CD4-positive, alpha-beta T cell treated with Interleukin-12 subunit alpha and Interleukin-12 subunit beta, for 1 hour (primary cell): Measurements from ENCODE around the gene ECHS1.
A peak's percentile ranks its signal among the peaks of the same experiment; 100 is the strongest.
"Not testable (repeated sequence)": the region's sequence is repeated elsewhere in the genome, so short reads cannot be mapped to it uniquely, and the experiment has no call there.

Experiments used
- DNase-seq: peaks from one replicate; pipeline ENCODE4 v3.0.0-alpha.2; 2020

Gene ECHS1

DNA sequence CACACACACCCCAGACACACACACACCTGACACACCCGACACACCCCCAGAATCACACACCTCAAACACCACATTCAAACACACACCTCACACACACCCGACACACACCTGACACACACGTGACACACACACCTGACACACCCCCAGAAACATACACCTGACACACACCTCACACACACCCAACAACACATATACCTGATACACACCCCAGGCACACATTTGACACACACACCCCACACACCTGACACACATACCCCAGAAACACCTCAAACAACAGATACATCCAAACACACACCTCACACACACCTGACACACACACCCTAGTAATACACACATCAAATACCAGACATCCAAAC lies 35.8 kb downstream of the ECHS1 start:
- no peak for DNase-seq

DNA sequence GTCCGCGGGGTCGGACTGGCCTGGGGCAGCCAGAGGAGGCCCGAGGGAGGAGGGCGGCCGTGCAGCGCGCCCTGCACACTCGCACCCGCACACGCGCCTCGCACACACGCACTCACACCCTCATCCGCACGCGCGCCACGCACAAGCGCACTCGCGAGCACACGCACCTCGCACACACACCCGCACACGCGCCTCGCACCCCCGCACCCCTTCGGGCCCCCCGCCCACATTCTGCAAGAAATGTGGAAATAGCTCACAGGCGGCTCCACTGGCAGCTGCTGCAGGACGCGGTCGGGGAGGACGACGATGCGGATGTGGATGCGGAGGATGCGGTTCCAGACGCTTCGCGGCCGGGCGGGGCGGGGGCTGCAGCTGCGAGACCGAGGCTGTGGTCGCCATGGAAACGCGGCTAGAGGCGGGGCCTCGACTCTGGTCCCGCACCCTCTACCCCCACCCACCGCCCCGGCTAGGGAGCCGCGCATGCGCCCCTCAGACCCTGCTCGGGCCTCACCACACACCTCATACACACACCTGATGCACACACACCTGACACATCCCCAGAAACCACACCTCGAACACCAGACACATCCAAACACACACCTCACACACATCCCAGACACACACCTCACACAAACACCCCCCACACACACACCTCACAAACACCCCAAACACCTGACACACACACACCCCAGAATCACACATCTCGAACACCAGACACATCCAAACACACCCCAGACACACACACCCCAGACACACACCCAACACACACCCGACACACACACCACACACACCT lies 36.4 kb downstream of the ECHS1 start, which contains the start of gene CALY:
CALY (minus strand) TSS at position 320 of the 793 bp plus-strand sequence. CDS start 7,907 bp downstream, outside the sequence.
- DNase-seq = peak; percentile 93

GRCh38 chr10:133336118-133336576 lies 37.0 kb downstream of the ECHS1 start:
- no peak for DNase-seq

DNA sequence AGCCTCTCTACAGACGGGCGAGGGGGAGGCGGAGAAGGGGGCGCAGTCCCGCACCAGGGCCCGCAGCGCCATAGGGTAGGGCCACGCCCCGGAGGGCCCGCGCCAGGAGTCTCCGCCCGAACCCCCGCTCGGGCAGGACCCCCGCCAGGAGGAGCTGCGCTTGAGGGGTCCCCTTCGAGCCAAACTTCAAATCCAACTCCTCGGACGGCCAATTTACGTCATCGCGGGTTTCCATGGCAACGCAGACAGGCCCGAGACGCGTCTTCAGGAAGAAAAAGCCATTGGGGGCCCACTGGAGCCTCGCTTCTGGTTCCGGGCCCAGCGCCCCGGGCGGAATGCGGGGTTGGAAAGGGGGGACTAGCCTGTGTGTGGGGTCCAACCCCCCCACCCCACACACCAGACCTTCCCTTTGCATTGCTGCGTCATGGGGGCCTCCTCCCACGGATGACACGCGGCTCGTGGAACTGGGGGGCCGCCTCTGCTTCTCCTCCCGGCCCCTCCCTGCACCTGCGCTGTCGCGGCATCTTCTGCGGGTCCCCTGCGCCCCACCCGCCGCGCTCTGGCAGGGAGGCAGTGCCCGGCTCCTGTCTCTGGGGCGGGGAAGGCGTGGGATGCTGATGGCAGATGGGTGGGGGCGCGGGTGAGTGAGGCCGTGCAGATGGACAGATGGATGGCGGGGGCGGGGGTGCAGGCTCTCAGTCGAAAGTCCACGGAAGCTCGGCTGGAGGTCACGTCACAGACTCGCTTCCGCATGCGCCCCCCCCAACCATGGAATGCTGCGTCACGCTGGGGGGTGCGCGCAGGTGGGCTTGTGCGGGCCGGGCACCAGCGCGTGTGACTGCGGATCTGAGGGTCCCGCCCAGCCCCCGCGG lies 37.7 kb downstream of the ECHS1 start:
- DNase-seq = peak; percentile 87

GRCh38 chr10:133334503-133335245 lies 38.5 kb downstream of the ECHS1 start:
- DNase-seq = no peak

GRCh38 chr10:133332936-133333699 lies 40.0 kb downstream of the ECHS1 start:
- no peak for DNase-seq

DNA sequence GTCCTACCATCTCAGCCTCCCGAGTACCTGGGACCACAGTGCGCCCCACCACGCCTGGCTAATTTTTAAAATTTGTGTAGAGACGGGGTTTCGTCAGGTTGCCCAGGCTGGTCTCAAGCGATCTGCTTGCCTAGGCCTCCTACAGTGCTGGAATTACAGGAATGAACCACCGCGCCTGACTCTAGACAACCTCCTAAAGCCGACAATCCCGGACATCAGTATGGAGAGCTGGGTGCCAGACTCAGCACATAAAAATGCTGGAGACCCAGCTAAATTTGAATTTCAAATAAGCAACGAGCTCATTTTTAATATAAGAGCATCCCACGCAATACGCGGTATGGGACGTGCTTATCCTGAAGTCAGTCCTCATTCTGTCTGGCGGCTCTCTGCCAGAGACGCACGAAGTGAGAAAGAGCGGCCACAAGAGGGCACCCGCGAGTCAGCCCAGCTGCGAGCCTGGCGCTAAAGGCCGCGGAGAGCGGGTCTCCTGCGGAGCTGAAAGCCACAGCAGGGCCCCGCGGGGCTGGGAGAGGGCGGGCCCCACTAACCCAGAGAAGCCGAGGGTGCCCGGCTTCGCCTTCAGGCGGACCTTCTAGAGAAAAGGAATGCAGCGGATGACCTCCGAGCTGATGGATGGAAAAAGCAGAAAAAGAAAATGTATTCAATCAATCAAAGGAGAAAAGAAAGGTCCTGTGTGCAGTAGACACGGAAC lies 43.5 kb downstream of the ECHS1 start:
- peak; percentile 89 for DNase-seq

GRCh38 chr10:133328358-133329343 lies 44.5 kb downstream of the ECHS1 start:
- DNase-seq = no peak

GRCh38 chr10:133327651-133328357 lies 45.4 kb downstream of the ECHS1 start:
- no peak for DNase-seq

- DNase-seq = no peak
These were observed 46.2 kb downstream of the ECHS1 start for GRCh38 chr10:133326745-133327650.

DNA sequence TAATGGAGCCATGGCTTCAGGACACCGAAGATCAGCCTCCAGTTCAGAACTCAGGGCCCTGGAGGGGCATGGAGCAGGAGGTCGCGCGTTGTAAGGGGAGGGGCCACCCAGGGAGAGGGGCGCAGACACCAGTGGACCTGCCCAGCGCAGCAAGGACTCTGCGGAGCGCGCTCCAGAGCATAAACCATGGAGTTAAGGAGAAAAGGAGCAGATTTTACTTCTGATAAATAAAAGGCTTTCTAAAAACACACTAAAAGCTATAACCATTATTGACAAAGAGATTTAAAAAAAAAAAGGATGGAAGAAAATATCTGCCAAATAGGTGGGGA lies 47.0 kb downstream of the ECHS1 start:
- DNase-seq = no peak

GRCh38 chr10:133325440-133326222 lies 47.5 kb downstream of the ECHS1 start:
- DNase-seq = peak; percentile 31

- no peak for DNase-seq
These were observed 48.3 kb downstream of the ECHS1 start for GRCh38 chr10:133324857-133325260.

DNA sequence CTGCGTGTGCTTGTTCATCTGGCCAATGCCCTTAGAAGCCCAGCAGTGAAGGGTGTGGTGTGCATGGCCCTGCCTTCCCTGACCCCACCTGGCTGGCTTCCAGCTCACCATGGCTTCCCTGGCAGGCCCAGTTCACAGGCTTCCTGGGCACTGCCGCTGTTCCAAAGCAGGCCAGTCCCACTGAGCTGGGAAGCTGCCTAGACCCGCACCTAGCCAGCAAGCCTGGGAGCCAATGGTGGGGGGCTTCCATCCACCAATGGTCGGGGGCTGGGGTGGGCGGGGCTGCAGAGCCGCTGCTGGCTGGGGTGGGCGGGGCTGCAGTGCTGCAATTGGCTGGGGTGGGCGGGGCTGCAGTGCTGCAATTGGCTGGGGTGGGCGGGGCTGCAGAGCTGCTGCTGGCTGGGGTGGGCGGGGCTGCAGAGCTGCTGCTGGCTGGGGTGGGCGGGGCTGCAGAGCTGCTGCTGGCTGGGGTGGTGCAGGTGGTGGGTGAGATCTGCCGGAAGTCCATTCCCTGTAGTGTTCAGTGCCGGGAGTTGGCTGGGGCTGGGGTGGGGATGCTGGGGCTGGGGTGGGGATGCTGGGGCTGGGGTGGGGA lies 48.9 kb downstream of the ECHS1 start:
- peak; percentile 78 for DNase-seq

- DNase-seq = not testable (repeated sequence)
These were observed 51.0 kb downstream of the ECHS1 start for GRCh38 chr10:133322064-133322709.

GRCh38 chr10:133320852-133321422 lies 52.2 kb downstream of the ECHS1 start:
- not testable (repeated sequence) for DNase-seq
